Activated naive CD8-positive, alpha-beta T cell treated with anti-CD3 and anti-CD28 coated beads, Interleukin-2, amount 50 U/mL, for 16 hours (primary cell): ENCODE measurements around the gene SSBP2.

Experiments
- DNase-seq: peaks from one replicate; pipeline ENCODE4 v3.0.0-alpha.2; 2020; ENCODE audit warnings: low read depth, low spot score

SSBP2 gene

GRCh38 chr5:81395262-81395661 is 355.6 kb downstream of the SSBP2 start:
- no peak for DNase-seq

DNA sequence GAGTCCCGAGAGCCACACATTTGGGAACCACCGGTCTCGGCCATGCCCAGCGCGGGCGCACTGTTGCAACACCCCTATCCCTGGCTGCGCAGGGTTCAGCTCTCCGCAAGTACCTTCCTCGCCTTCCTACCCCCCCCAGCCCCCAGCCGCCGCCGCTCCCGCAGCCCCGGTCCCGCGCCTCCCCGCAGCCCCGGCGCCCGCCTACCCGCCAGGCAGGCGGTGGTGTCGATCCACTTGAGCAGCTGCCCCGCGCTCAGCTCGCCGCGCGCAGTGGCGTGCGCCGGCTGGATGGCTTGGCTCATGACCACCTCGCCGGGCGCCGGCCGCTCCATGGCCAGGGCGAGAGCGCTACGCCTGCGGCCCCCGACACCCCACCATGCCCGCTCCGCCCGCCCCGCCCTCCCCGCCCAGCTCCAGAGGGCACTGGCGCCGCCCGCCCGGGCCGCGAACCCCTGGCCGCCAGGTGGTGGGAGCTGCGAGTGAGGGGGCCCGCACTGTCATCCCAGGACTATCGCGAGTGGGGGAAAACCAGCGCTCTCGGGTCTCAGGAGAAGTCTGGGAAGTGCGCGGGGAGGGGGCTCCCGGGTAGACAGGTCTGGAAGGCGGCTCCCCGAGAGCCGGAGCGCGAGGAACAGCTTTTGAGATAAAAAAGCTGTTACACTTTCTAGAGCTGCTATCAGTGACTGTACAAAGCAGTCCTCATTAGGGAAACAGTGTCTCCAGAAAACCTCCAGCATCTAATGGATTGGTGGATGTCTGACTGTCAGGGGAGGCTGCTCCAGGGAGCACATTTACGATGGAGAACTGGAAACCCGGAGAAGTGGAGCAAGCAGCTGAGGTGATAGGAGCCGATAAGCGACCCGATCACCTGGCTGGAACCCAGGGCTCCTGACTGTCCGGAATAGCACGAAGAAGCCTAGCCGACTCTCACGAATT is 356.8 kb downstream of the SSBP2 start, which contains the start of gene ACOT12:
Gene ACOT12 (minus strand): TSS at position 352 of the 936 bp plus-strand sequence. CDS start 20 bp downstream, at position 332.
- no peak for DNase-seq

DNA sequence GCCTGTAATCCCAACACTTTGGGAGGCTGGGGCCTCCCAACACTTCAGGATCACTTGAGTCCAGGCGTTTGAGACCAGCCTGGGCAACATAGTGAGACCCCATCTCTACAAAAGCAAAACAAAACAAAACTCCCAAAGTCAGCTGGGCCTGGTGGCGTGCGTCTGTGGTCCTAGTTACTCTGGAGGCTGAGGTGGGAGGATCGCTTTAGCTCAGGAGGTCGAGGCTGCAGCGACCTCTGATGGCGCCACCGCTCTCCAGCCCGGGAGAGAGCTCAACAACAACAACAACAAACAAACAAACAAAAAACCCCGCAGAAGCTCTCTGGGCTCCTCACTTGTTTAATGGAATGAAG is 357.5 kb downstream of the SSBP2 start:
- no peak for DNase-seq

- no peak for DNase-seq
These were observed 361.9 kb downstream of the SSBP2 start for GRCh38 chr5:81389025-81389424.

DNA sequence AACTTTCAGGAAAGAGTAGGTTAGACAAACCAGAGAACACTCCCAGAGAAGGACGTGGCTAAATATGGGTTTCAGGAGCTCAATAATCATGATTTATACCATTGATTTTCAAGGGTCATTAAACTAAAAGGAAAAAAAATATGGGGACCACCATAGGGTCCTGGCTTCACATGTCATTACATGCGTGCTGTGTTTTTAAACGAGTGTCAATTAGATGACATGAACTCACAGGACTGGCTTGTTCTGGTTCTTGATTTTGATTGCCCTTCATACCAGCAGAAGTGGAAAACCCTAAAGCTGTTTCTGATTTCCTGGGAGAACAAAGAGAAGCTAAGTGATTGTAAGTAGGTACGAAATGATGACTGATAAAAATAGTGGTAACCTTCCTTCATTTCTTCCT is 362.7 kb downstream of the SSBP2 start:
- DNase-seq, result no peak

GRCh38 chr5:81383867-81384266 is 367.0 kb downstream of the SSBP2 start:
- DNase-seq, result no peak

DNA sequence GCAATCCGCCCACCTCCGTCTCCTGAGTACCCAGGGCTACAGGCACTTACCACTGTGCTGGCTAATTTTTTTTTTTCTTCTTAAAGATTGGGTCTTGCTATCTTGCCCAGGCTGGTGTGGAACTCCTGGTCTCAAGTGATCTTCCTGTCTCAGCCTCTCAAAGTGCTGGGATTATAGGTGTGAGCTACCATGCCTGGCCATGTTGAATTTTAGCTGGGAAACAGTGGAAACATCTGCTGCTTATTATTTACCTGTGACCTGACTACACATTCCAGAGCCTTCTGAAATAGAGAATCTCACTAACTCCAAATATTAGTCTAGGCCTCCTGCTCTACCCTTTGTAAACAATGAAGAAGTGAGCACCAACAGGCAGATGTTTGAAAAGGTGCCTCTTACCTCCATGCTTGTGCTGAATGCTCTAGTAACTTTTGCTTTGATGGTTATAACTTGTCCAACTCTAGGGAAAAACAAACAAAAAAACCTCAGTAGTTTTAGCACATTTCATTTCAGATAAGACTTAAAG is 379.5 kb downstream of the SSBP2 start:
- DNase-seq, result no peak

DNA sequence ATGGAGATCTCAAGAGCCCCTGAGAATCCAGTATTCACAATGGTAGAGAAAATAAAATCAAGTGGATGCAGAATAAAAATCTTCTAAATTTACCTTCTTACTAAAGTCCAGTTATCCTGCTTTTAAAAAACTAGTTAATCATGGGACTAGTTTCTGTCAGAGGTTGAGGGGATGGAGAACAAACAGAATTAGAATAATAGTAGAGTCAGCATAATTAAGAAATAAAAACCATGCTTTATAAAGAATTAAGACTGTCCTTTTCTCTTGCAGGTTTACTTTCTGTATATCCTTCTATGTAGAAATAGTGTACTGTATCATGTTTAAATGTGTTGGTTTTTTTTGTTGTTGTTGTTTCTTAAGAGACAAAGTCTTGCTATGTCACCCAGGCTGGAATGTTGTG is 380.0 kb downstream of the SSBP2 start:
- DNase-seq, result no peak

- DNase-seq, result no peak
These were observed 385.4 kb downstream of the SSBP2 start for GRCh38 chr5:81365541-81365940.

- no peak for DNase-seq
These were observed 387.6 kb downstream of the SSBP2 start for GRCh38 chr5:81363093-81363871.
